ENCODE results near the gene CD8A. TPM values are rescaled to one million over a fixed set of nuclear protein-coding genes. Genes with fewer than 3 reads are reported as not detected.

Gene CD8A
- total RNA-seq, 4 donors from 2014 or later = 0.42 to 3.9 (median 1.8) TPM; not detected in 1

- TF ChIP-seq POLR2AphosphoS5 (IDR thresholded peaks at IDR 0.05) (no peak), EP300 (IDR thresholded peaks at IDR 0.05) (no peak), POLR2A (IDR thresholded peaks at IDR 0.05) (no peak), CTCF (IDR thresholded peaks at IDR 0.05) (no peak)
- H3K9me3 ChIP-seq = peaks cover 0 to 18% (median 0%) of the 10 kb centered on the region in 3 donors
- no peak overlapping the region for H3K4me3 ChIP-seq
- H3K27me3 ChIP-seq = peaks cover 26% of the 10 kb centered on the region
- ATAC-seq = no peak
- 90 to 96% methylated on average over 3 to 4 of the region's 4 CpGs for WGBS, 2 donors (ENCODE audit: low coverage in 1 of 2)
- no peaks in the 10 kb centered on the region for H3K36me3 ChIP-seq
- no peaks in the 10 kb centered on the region for H3K4me1 ChIP-seq
- H3K27ac ChIP-seq = no peak overlapping the region
Measured at GRCh38 chr2:86818114-86818801, 27.5 kb upstream of the CD8A start.

GRCh38 chr2:86815611-86816010, 24.9 kb upstream of the CD8A start:
- no peak overlapping the region for H3K27ac ChIP-seq
- peaks cover 52% of the 10 kb centered on the region for H3K27me3 ChIP-seq
- H3K9me3 ChIP-seq = no peaks in the 10 kb centered on the region
- TF ChIP-seq EP300 (IDR thresholded peaks at IDR 0.05) = no peak
- TF ChIP-seq POLR2AphosphoS5 (IDR thresholded peaks at IDR 0.05) = no peak
- no peak for TF ChIP-seq CTCF (IDR thresholded peaks at IDR 0.05)
- TF ChIP-seq POLR2A (IDR thresholded peaks at IDR 0.05) = no peak
- no peak overlapping the region for H3K4me3 ChIP-seq
- no peaks in the 10 kb centered on the region for H3K36me3 ChIP-seq
- 88% methylated on average over 1 of the region's 1 CpG; no CpG with 5 or more reads in 1 of the 2 donors for WGBS, 2 donors (ENCODE audit: low coverage in 1 of 2)
- H3K4me1 ChIP-seq = no peaks in the 10 kb centered on the region
- no peak for ATAC-seq

GRCh38 chr2:86809481-86810121, 18.9 kb upstream of the CD8A start:
- peaks cover 0 to 29% (median 9%) of the 10 kb centered on the region in 3 donors for H3K4me1 ChIP-seq
- peak overlapping the region in 1 of 2 donors; percentile 8 for H3K4me3 ChIP-seq
- H3K27ac ChIP-seq = no peak overlapping the region
- TF ChIP-seq POLR2AphosphoS5 (IDR thresholded peaks at IDR 0.05) = no peak
- WGBS, 2 donors (ENCODE audit: low coverage in 1 of 2) = 27 to 46% methylated on average over 7 to 16 of the region's 43 CpGs
- H3K9me3 ChIP-seq = no peaks in the 10 kb centered on the region
- peaks cover 70% of the 10 kb centered on the region for H3K27me3 ChIP-seq
- ATAC-seq = no peak
- no peaks in the 10 kb centered on the region for H3K36me3 ChIP-seq

GRCh38 chr2:86808315-86809161, 17.8 kb upstream of the CD8A start:
- peak overlapping the region in 1 of 4 donors; percentile 28 for H3K27ac ChIP-seq
- peaks cover 61% of the 10 kb centered on the region for H3K27me3 ChIP-seq
- no peaks in the 10 kb centered on the region for H3K9me3 ChIP-seq
- H3K4me1 ChIP-seq = peaks cover 0 to 29% (median 9%) of the 10 kb centered on the region in 3 donors
- TF ChIP-seq POLR2AphosphoS5 (IDR thresholded peaks at IDR 0.05) = no peak
- peak; percentile 80 to 95 (median 90) for TF ChIP-seq CTCF (IDR thresholded peaks at IDR 0.05)
- H3K36me3 ChIP-seq = no peaks in the 10 kb centered on the region
- peak overlapping the region in 1 of 2 donors; percentile 50 for H3K4me3 ChIP-seq
- WGBS, 2 donors (ENCODE audit: low coverage in 1 of 2) = 0 to 25% methylated on average over 5 to 7 of the region's 36 CpGs
- ATAC-seq = peak; percentile 89
